Fibroblast of lung (primary cell): ENCODE data around the gene ITPR3. TPM values are rescaled to one million over a fixed set of nuclear protein-coding genes. Genes with fewer than 3 reads are reported as not detected.

Experiments
- DNase-seq, 2 donors: peaks; one replicate each; pipeline versions ENCODE4 v3.0.0 to v3.0.0-alpha.2; 2010; ENCODE audit warnings: low read depth in 2 of 2
- H2AFZ ChIP-seq: 2 replicates; pipeline ENCODE4 v1.5.1; 2012; ENCODE audit warnings: low read length, control low read depth, inconsistent platforms
- H3K27ac ChIP-seq: 2 replicates; pipeline ENCODE4 v1.5.1; 2011; ENCODE audit warnings: low read length, control low read depth; ENCODE audit not compliant: insufficient read depth
- H3K27me3 ChIP-seq: 2 replicates; pipeline ENCODE4 v1.5.1; 2011; ENCODE audit warnings: mild to moderate bottlenecking, low read length; ENCODE audit not compliant: control insufficient read depth, insufficient read depth
- H3K36me3 ChIP-seq: 2 replicates; pipeline ENCODE4 v1.5.1; 2011; ENCODE audit warnings: low read length; ENCODE audit not compliant: control insufficient read depth, insufficient read depth
- H3K4me1 ChIP-seq: 2 replicates; pipeline ENCODE4 v1.5.1; 2011; ENCODE audit warnings: low read length; ENCODE audit not compliant: control insufficient read depth, insufficient read depth; ENCODE audit errors: extremely low read depth
- H3K4me2 ChIP-seq: 2 replicates; pipeline ENCODE4 v1.5.1; 2011; ENCODE audit warnings: low read length, control low read depth; ENCODE audit not compliant: insufficient read depth; ENCODE audit errors: extremely low read depth
- H3K4me3 ChIP-seq, 4 experiments: fragments of 200-600 bp in 1 of 4; sonication (generic) in 1 of 4; replicated peaks in 1 of 4; 2 replicates each; pipeline ENCODE4 v1.5.1; 2011 to 2016; ENCODE audit warnings: low read length in 4 of 4, low read depth in 3 of 4, mild to moderate bottlenecking in 3 of 4, control low read depth in 2 of 4, inconsistent platforms in 1 of 4, mixed read lengths in 1 of 4; ENCODE audit not compliant: insufficient read depth in 1 of 4; ENCODE audit errors: control extremely low read depth in 1 of 4
- H3K79me2 ChIP-seq: 2 replicates; pipeline ENCODE4 v1.5.1; 2012; ENCODE audit warnings: mild to moderate bottlenecking, low read length, inconsistent platforms; ENCODE audit not compliant: control insufficient read depth, insufficient read depth
- H3K9ac ChIP-seq: 2 replicates; pipeline ENCODE4 v1.5.1; 2011; ENCODE audit warnings: mild to moderate bottlenecking, low read length, control low read depth; ENCODE audit not compliant: insufficient read depth
- H3K9me3 ChIP-seq: 2 replicates; pipeline ENCODE4 v1.5.1; 2012; ENCODE audit warnings: low read depth, low read length; ENCODE audit not compliant: control insufficient read depth, insufficient read depth
- H4K20me1 ChIP-seq: 2 replicates; pipeline ENCODE4 v1.5.1; 2011; ENCODE audit warnings: low read length; ENCODE audit not compliant: control insufficient read depth, insufficient read depth; ENCODE audit errors: extremely low read depth
- EZH2 ChIP-seq: IDR thresholded peaks from 2 replicates; pipeline ENCODE4 v1.5.1; 2012; ENCODE audit warnings: low read length, control low read depth, mild to moderate bottlenecking; ENCODE audit errors: missing control alignments
- polyA plus RNA-seq, 2 donors: library from polyadenylated mRNA; depleted of rRNA in 1 of 2; stranded (reverse) in 1 of 2; unstranded in 1 of 2; fragments of >200 nt; gene quantifications; 2 replicates each; pipeline ENCODE4 v1.2.1, GENCODE V29; 2011 to 2012; ENCODE audit warnings: missing spikeins in 1 of 2
- total RNA-seq: library from RNA; depleted of rRNA; stranded (reverse); fragments of >200 nt; gene quantifications from 2 replicates; pipeline ENCODE4 v1.2.1, GENCODE V29; 2014
- TF ChIP-seq, protein P1 (sequence below), 2 donors: IDR thresholded peaks in 1 of 2; conservative IDR thresholded peaks in 1 of 2; 1 replicate in 1 of 2; 2 replicates in 1 of 2; pipeline ENCODE4 v1.5.1; 2011 to 2012; ENCODE audit warnings: low read length in 2 of 2, control low read depth in 1 of 2, inconsistent platforms in 1 of 2, low read depth in 1 of 2, mild to moderate bottlenecking in 1 of 2

Gene ITPR3
- total and polyA plus RNA-seq, 2 donors (not counting 1 experiment from before 2014, with no cell fraction given) = 9.6 to 43.4 TPM

DNA sequence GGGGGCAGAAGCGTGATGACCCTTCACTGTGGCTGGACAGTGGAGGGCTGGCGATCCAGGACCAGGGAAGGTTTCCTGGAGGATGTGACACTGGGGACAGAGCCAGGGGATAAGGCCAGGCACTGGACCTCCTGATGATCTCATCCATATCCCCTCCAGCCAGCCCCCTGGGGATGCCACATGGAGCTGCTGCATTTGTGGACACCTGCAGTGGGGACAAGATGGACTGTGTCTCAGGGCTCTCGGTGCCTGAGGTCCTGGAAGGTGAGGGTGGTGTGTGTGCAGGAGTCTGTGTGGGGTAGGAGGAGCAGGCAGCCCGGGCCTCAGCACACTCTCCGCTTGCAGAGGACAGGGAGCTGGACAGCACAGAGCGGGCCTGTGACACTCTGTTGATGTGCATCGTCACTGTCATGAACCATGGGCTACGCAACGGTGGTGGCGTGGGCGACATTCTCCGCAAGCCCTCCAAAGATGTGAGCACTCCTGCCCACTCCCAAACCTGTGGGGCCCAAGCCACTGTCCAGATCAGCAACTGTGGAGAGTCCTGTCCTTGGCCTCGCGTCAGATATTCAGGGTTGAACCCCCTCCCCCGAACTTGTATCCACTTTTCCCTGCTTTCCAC is 70.4 kb downstream of the ITPR3 start:
- Histone ChIP-seq H3K27ac (no peak overlapping the region), H3K4me1 (peaks cover 19% of the 10 kb centered on the region)

GRCh38 chr6:33692078-33692759 is 71.1 kb downstream of the ITPR3 start:
- peaks cover 26% of the 10 kb centered on the region for H3K4me1 ChIP-seq
- H3K4me2 ChIP-seq = no peak overlapping the region
- H3K4me3 ChIP-seq = no peak overlapping the region
- DNase-seq = peak in 1 of 2 donors; percentile 62
- H4K20me1 ChIP-seq = peaks cover 2% of the 10 kb centered on the region
- H3K36me3 ChIP-seq = peaks cover 38% of the 10 kb centered on the region
- no peak overlapping the region for H3K9ac ChIP-seq
- no peak overlapping the region for H3K27ac ChIP-seq
- no peak overlapping the region for H2AFZ ChIP-seq
- H3K9me3 ChIP-seq = no peaks in the 10 kb centered on the region
- peaks cover 1% of the 10 kb centered on the region for H3K79me2 ChIP-seq
- no peaks in the 10 kb centered on the region for H3K27me3 ChIP-seq
- no peak for TF ChIP-seq EZH2
- TF ChIP-seq, protein P1, sequence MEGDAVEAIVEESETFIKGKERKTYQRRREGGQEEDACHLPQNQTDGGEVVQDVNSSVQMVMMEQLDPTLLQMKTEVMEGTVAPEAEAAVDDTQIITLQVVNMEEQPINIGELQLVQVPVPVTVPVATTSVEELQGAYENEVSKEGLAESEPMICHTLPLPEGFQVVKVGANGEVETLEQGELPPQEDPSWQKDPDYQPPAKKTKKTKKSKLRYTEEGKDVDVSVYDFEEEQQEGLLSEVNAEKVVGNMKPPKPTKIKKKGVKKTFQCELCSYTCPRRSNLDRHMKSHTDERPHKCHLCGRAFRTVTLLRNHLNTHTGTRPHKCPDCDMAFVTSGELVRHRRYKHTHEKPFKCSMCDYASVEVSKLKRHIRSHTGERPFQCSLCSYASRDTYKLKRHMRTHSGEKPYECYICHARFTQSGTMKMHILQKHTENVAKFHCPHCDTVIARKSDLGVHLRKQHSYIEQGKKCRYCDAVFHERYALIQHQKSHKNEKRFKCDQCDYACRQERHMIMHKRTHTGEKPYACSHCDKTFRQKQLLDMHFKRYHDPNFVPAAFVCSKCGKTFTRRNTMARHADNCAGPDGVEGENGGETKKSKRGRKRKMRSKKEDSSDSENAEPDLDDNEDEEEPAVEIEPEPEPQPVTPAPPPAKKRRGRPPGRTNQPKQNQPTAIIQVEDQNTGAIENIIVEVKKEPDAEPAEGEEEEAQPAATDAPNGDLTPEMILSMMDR (conservative IDR thresholded peaks at IDR 0.05 in 1 of 2, IDR thresholded peaks at IDR 0.05 in 1 of 2; ENCODE audit: low read depth in 1 of 2, low read length in 2 of 2) = no peak

More for the DNA sequence above, 70.4 kb downstream of the ITPR3 start:
- Histone ChIP-seq H2AFZ (no peak overlapping the region), H3K79me2 (peaks cover 1% of the 10 kb centered on the region), H3K9ac (no peak overlapping the region), H4K20me1 (peaks cover 2% of the 10 kb centered on the region), H3K36me3 (peaks cover 39% of the 10 kb centered on the region), H3K4me2 (no peak overlapping the region), H3K4me3 (no peak overlapping the region), H3K27me3 (no peaks in the 10 kb centered on the region), H3K9me3 (no peaks in the 10 kb centered on the region)
- DNase-seq = no peak
- no peak for TF ChIP-seq EZH2
- TF ChIP-seq, protein P1 (conservative IDR thresholded peaks at IDR 0.05 in 1 of 2, IDR thresholded peaks at IDR 0.05 in 1 of 2; ENCODE audit: low read depth in 1 of 2, low read length in 2 of 2) = no peak

- Histone ChIP-seq H2AFZ (no peak overlapping the region), H3K9me3 (no peaks in the 10 kb centered on the region), H3K4me1 (peaks cover 26% of the 10 kb centered on the region), H3K27me3 (no peaks in the 10 kb centered on the region), H3K36me3 (peaks cover 35% of the 10 kb centered on the region), H3K27ac (no peak overlapping the region), H3K9ac (no peak overlapping the region), H3K4me3 (no peak overlapping the region), H4K20me1 (peaks cover 2% of the 10 kb centered on the region), H3K79me2 (peaks cover 1% of the 10 kb centered on the region), H3K4me2 (no peak overlapping the region)
- DNase-seq = peak; percentile 24 to 28
- no peak for TF ChIP-seq EZH2
Measured at GRCh38 chr6:33692760-33693158, 71.6 kb downstream of the ITPR3 start.
